GM18507 (cell line): ENCODE data around the gene RNF180.

Experiments
- DNase-seq: peaks from one replicate; pipeline ENCODE4 v3.0.0; 2011; ENCODE audit warnings: low read depth; ENCODE audit not compliant: insufficient read length; ENCODE audit errors: extremely low spot score
- FAIRE-seq: peaks from 2 replicates; lab custom pipeline; 2011; peaks lifted over from hg19 to GRCh38; lab: Jason Lieb, UNC

The RNF180 gene

DNA sequence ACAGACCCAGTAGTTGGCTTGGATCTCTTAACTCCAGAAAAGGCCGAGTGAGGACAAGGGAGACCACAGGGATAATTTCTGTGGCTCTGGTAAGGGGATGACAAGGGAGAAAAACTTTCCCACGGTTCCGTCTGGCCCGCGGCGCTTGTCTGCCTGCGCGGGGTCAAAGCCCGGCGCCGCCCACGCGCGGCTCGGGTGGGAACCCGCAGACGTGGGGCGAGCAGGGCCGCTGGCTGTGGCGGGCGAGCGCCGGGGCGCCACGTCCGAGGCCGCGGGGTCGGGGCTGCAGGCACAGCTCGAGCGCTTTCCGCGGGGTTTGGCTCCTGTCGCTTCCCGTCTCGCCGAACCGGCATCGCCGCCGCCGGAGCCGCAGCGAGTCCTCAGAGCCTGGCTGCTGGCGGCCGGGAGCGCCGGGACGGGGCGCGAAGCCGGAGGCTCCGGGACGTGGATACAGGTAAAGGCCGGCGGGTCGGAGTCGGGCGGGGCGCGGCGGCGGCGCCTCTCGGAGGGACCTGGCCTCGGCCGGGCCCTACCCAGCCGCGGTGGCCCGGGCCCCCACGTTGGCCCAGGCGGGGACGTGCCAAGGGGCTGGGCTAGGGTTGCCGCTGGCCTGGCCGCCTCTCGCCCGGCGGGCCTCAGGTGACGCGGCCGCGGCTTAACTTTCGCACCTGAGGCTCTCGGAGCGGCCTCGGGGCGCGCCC lies at the start of gene RNF180:
Gene RNF180, plus strand, starts transcription at position 344 of the 701 bp plus-strand sequence. CDS start 34,965 bp downstream, outside the sequence.
- DNase-seq (no peak), FAIRE-seq (no peak)

GRCh38 chr5:64125521-64125920 lies 40.1 kb upstream of the RNF180 start:
- FAIRE-seq (no peak), DNase-seq (no peak)

DNA sequence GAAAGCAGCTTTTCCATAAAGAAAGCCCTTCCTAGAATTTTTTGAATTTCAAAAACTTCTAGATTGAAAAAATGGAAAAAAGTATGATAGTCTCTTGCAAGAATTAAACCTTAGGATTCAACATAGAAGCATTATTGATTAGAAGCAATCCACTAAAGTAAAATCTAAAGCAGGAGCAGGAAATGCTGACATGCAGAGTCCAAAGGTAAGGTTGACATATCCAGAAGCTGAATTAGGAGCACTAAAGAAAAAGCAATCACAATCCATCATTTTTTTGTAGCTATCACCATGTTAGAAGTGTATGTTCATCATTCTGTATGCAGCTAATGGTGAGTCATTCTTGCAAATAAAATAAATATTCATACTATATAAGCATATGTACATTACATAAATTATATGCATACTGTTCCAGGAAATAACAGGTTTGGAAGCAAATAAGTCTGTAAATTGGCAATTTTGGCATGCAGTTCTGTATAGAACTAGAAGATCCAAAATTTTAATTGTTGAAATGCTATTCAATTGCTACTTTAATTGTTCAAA lies 39.4 kb upstream of the RNF180 start:
- no peak for FAIRE-seq
- DNase-seq = no peak

DNA sequence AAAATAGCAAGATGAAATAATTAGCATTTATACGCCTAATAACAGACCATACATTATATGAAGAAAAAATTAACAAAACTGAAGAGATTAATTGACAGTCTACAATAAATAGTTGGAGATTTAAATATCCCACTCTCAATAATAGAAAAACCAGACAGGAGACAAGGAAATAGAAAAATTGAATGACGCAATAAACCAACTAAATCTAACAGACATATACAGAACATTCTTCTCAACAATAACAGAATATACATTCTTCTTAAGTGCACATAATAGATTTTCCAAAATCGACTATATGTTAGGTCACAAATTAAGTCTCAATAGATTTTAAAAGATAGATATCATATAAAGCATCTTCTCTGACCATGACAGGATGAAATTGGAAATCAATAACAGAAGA lies 25.6 kb upstream of the RNF180 start:
- no peak for DNase-seq
- FAIRE-seq = no peak

GRCh38 chr5:64144425-64145215 lies 21.0 kb upstream of the RNF180 start:
- no peak for FAIRE-seq
- DNase-seq = no peak

DNA sequence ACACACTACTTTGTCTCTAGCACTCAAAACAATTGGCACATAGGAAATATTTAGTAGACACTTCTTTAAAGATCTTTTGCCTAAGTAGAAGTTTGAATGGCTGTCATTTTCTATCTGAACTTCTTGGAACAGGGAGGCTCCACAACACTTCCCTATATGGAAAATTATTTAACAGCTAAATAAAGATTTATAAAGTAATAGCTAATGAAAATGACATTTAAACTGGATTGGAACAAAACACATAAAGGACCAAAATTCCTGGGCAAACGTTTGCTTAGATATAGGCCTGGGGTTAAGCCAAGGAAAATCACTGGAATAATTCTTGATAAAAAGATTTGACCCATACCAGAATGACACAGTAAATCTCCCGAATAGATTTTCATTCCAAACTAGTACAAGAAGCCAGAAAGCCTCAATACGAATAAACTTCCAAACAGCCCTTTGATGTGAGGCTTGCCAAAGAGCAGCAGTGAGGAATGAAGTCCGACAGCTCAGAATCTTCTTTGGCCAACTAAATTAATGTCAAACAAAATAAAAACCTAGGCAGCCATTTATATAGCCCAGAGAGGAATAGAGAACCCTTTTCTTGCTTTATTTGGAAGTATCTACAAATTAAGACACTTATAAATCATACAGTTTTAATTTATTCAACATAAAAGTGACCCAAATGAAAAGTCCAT lies 20.3 kb upstream of the RNF180 start:
- DNase-seq (no peak), FAIRE-seq (no peak)

GRCh38 chr5:64147379-64147778 lies 18.3 kb upstream of the RNF180 start:
- no peak for FAIRE-seq
- DNase-seq = no peak

GRCh38 chr5:64147849-64148441 lies 17.7 kb upstream of the RNF180 start:
- peak; percentile 76 for FAIRE-seq

GRCh38 chr5:64149268-64149667 lies 16.4 kb upstream of the RNF180 start:
- FAIRE-seq (no peak), DNase-seq (no peak)

More at GRCh38 chr5:64147849-64148441, 17.7 kb upstream of the RNF180 start:
- DNase-seq = peak; percentile 20

DNA sequence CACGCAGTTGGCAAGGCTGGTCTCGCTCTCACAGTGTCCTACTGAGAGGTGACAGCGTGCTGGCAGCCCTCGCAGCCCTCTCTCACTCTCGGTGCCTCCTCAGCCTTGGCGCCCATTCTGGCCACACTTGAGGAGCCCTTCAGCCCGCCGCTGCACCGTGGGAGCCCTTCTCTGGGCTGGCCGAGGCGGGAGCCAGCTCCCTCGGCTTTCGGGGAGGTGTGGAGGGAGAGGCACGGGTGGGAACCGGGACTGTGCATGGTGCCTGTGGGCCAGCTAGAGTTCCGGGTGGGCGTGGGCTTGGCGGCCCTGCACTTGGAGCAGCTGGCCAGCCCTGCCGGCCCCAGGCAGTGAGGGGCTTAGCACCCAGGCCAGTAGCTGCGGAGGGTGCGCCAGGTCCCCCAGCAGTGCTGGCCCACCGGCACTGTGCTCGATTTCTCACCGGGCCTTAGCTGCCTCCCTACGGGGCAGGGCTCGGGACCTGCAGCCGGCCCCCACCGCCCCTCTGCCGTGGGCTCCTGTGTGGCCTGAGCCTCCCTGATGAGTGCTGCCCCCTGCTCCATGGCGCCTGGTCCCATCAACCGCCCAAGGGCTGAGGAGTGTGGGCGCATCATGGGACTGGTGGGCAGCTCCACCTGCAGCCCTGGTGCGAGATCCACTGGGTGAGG lies 15.7 kb upstream of the RNF180 start:
- no peak for FAIRE-seq
- no peak for DNase-seq

DNA sequence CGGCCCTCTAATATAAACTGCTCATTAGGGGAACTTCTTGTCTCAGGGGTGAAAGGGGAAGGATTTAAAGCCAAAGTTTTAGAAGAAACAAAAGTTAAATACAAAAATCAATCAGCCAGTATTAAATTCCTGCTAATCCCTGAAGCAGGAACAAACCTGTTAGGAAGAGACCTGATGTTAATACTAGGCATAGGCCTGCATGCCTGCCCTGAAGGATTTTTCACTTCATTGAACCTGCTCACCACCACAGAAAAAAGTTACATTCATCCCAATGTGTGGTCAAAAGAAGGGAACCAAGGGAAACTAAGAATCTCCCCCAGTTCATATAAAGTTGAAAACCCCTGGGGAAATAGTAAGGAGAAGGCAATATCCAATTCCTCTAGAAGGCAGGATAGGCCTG lies 9.4 kb upstream of the RNF180 start:
- no peak for FAIRE-seq
- no peak for DNase-seq

GRCh38 chr5:64158827-64159226 lies 6.8 kb upstream of the RNF180 start:
- no peak for DNase-seq
- no peak for FAIRE-seq

- DNase-seq (no peak), FAIRE-seq (no peak)
Observed at GRCh38 chr5:64160201-64160600, 5.4 kb upstream of the RNF180 start.

- FAIRE-seq (peak; percentile 61), DNase-seq (no peak)
Observed at GRCh38 chr5:64161420-64161819, 4.2 kb upstream of the RNF180 start.

DNA sequence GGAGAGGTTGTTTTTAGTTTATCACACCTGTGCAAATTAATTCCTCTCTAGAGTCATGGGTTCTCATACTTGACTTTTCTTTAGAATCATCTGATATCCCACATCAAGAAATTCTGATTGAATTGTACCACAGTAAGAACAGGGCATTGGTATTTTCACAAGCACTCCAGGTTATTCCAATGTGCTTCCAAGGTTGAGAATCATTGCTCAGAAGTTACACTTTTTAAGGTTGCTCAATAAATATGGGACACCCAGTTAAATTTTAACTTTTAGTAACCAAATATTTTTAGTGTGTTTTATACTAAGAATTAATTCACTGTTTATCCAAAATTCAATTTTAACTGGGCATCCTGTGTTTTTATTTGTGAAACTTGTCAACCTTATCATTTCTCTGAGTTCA lies 2.5 kb upstream of the RNF180 start:
- DNase-seq (no peak), FAIRE-seq (no peak)

- DNase-seq = no peak
- FAIRE-seq = peak; percentile 9
Observed at GRCh38 chr5:64163746-64164145, 1.9 kb upstream of the RNF180 start.

DNA sequence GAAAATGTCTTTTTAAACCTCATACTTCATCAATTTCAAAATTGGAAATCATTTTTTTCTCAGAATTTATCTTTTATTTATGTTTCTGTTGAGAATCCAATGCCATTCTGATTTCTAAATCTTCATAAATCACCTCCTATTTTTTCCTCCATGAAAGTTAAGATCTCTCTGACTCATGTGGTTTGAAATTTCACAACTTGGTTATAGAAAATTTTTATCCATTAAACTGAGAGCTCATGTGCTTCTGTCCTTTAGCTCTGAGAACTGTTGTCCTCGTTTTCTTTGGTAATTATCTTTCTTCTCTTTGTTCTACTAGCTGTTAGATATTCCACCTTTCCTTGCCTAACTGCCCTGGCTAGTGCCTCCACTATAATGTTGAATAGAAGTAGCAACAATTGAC lies 1.5 kb upstream of the RNF180 start:
- FAIRE-seq = no peak
- no peak for DNase-seq

GRCh38 chr5:64165160-64165499 lies 513 bp upstream of the RNF180 start:
- FAIRE-seq = no peak
- DNase-seq = no peak

- DNase-seq (no peak), FAIRE-seq (no peak)
Observed at GRCh38 chr5:64166201-64166959, 737 bp downstream of the RNF180 start.
